Measurements from ENCODE around the gene CXXC5.

The CXXC5 gene

DNA sequence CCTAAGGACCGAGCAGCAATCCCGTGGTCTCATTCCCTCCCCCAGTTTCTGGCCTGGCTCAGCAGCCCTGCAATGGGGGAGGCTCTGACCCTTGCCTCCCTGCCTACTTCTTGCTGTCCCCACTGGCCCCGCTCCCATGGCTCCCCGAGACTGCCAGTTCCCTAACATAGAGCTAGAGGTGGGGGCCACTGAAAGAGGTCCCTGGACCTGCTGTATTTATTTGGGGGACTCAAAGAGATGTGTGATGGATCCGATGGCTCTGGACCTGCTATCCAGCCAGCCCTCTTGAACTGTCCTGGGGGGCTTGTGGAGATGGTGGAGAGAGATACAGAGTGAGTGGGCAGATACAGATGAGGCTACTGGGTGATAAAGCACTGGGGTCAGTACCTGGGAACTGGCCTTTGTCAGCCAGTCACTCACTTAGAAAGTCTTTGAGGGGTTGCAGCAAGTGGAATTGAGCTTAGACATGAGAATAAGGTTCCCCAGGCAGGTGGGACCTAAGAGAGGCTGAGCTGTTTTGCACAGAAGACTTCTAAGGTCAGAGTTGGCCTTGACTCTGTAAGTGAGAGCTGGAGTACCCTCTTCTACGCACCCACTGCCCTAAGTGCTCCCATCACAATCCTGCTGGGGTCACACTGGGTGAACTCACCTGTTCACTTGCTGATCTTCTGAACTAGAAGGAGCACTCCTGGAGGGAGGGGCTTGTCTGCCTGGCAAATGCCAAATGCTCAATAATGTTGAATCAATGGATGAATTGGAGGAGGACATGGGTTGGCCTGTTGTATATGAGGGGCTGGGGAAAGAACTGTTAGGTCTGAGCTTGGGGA, 42.9 kb downstream of the CXXC5 start:
- no peak for TF ChIP-seq CTCF (IDR thresholded peaks at IDR 0.05; ENCODE audit: insufficient read depth, low read length, missing control alignments)
- no peak overlapping the region for H3K4me3 ChIP-seq (ENCODE audit: low read depth, low read length)
- POLR2A ChIA-PET: interaction anchor here (1.0 to 2.7 kb wide), 4 partner anchors 23 to 55 kb away, joined by 3 to 14 read pairs (median 4); partner anchors contain the start of gene CXXC5
- no peak for DNase-seq (ENCODE audit: low read depth, low spot score)
- CTCF ChIA-PET: interaction anchor here (0.6 to 8.3 kb wide), 16 partner anchors 8 to 128 kb away, joined by 3 to 263 read pairs (median 4); partner anchors contain the start of gene CXXC5

- no peak for DNase-seq (ENCODE audit: low read depth, low spot score)
- ChIA-PET CTCF (interaction anchor here (1.3 to 8.3 kb wide), 5 partner anchors 18 to 75 kb away, joined by 3 to 263 read pairs (median 10); no protein-coding TSS in a partner anchor), POLR2A (no interaction called here)
- no peak for TF ChIP-seq CTCF (IDR thresholded peaks at IDR 0.05; ENCODE audit: insufficient read depth, low read length, missing control alignments)
- no peak overlapping the region for H3K4me3 ChIP-seq (ENCODE audit: low read depth, low read length)
Measured at GRCh38 chr5:139692148-139692547, 44.0 kb downstream of the CXXC5 start.

DNA sequence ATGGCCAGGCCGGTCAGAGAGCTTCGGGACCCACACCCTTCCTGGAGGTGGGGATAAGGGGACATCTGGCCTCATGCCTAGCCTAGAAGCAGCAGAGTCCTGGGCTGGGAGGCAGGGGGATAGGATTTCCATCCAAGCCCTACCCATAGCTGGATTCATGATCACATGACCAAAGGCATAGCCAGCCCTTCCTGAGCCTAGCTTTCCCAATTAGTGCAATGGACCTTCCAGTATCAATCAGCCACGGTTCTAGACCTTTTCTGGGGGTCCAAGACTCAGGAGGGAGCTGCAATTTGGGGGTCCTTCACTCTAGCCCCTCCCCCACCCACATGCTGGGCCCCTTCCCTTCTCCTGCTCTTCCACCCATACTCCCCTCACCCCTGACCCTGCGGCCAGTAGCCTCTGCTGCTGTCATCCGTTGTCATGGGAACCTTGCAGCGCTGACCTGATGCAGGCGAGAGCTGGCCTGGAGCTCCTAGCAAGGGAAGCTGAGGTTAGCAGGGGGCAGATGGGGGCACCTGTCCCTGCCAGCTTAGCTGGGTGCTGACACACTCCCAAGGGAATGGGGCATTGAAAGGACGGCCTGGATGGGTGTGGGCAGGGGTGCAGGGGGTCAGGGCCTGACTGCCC, 44.6 kb downstream of the CXXC5 start:
- no peak for DNase-seq (ENCODE audit: low read depth, low spot score)
- no peak for TF ChIP-seq CTCF (IDR thresholded peaks at IDR 0.05; ENCODE audit: insufficient read depth, low read length, missing control alignments)
- CTCF ChIA-PET: interaction anchor here (1.1 to 8.3 kb wide), 6 partner anchors 15 to 74 kb away, joined by 3 to 263 read pairs (median 7); no protein-coding TSS in a partner anchor
- no peak overlapping the region for H3K4me3 ChIP-seq (ENCODE audit: low read depth, low read length)
- POLR2A ChIA-PET: interaction anchor here (0.7 kb wide), 1 partner anchor 32 kb away, joined by 3 read pairs; no protein-coding TSS in a partner anchor

- no peak overlapping the region for H3K4me3 ChIP-seq (ENCODE audit: low read depth, low read length)
- no peak for DNase-seq (ENCODE audit: low read depth, low spot score)
- POLR2A ChIA-PET: interaction anchor here (1.1 kb wide), 1 partner anchor 17 kb away, joined by 5 read pairs; no protein-coding TSS in a partner anchor
- CTCF ChIA-PET: interaction anchor here (0.9 to 8.3 kb wide), 8 partner anchors 9 to 73 kb away, joined by 3 to 263 read pairs (median 4); no protein-coding TSS in a partner anchor
- no peak for TF ChIP-seq CTCF (IDR thresholded peaks at IDR 0.05; ENCODE audit: insufficient read depth, low read length, missing control alignments)
Measured at GRCh38 chr5:139693676-139694364, 45.7 kb downstream of the CXXC5 start.

GRCh38 chr5:139694556-139695177, 46.5 kb downstream of the CXXC5 start:
- POLR2A ChIA-PET: no interaction called here
- no peak overlapping the region for H3K4me3 ChIP-seq (ENCODE audit: low read depth, low read length)
- DNase-seq (ENCODE audit: low read depth, low spot score): no peak
- no peak for TF ChIP-seq CTCF (IDR thresholded peaks at IDR 0.05; ENCODE audit: insufficient read depth, low read length, missing control alignments)
- CTCF ChIA-PET: interaction anchor here (2.3 to 8.3 kb wide), 3 partner anchors 41 to 71 kb away, joined by 7 to 263 read pairs (median 10); no protein-coding TSS in a partner anchor
